ENCODE results near the gene SYT6. TPM values are rescaled to one million over a fixed set of nuclear protein-coding genes. Genes with fewer than 3 reads are reported as not detected.

Gene SYT6
- total RNA-seq, 1 experiment from 2014 or later = 54.2 TPM

DNA sequence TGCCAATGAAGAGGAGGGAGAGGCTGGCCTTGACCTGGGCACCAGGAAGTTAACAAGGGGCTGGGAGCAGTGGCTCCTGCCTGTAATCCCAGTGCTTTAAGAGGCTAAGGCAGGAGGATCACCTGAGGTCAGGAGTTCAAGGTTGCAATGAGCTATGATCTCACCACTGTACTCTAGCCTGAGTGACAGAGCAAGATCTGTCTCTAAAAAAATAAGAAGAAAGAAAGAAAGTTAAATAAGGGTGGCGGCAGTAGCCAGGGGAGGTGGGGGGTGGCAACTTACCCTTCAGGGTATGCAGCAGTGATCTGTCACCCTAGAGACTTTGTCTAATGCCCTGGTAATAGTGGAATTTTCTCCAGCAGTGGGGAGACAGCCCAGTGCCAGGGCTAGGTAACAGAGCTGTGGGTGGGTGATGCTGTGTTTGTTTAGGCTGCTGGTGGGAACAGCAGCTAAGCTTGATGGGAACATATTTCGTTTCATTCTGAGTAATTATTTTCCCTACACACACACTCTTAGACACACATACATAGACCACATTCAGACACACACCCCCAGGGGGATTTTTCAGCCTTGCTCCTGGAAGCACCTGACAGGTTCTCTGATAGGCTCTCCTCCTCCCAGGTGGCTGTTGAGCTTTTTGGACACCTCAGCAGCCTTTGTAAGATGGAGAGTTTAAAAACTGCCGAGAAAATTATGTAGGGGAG is 11.3 kb upstream of the SYT6 start:
- POLR2A ChIA-PET = interaction anchor here (0.8 kb wide), 1 partner anchor 20 kb away, joined by 3 read pairs; no protein-coding TSS in a partner anchor
- no peak overlapping the region for H3K4me3 Mint-ChIP-seq
- TF ChIP-seq GABPB1 (CRISPR knock-in tag; IDR thresholded peaks at IDR 0.05) = no peak
- no peak for TF ChIP-seq JAZF1 (CRISPR knock-in tag; IDR thresholded peaks at IDR 0.05)
- no peak for TF ChIP-seq FOXJ3 (CRISPR knock-in tag; IDR thresholded peaks at IDR 0.05; ENCODE audit: borderline replicate concordance)
- no peak for TF ChIP-seq ZNF263 (CRISPR knock-in tag; IDR thresholded peaks at IDR 0.05; ENCODE audit: low read depth)

DNA sequence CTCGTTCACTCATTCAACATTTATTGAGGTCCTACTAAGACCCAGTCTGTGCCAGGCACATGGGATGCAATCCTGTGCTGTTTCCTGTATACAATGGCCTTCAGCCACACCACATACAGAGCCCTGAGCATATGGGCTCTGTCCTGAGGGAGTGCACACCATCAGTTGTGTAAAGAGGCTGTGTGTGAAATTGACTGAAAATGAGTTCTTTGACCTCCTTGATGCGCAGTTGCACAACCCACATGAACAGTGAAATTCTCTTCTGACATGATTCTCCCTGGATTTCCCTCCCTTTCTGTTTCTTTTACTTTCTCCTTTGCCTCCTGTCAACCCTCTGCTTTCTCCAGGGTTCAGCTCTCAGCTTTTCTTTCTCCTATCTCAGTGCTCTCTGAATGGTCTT is 6.3 kb upstream of the SYT6 start:
- H3K27me3 Mint-ChIP-seq (ENCODE audit: low read depth) = peaks cover 48% of the 10 kb centered on the region
- H3K4me3 Mint-ChIP-seq = no peak overlapping the region
- ATAC-seq (no peak), DNase-seq (ENCODE audit: low spot score) (no peak)
- peaks cover 28% of the 10 kb centered on the region for H3K4me1 Mint-ChIP-seq
- ChIA-PET CTCF (no interaction called here), POLR2A (no interaction called here)
- H3K27ac Mint-ChIP-seq = no peak overlapping the region
- no peaks in the 10 kb centered on the region for H3K9me3 Mint-ChIP-seq
- TF ChIP-seq CBFB (CRISPR knock-in tag; IDR thresholded peaks at IDR 0.05; ENCODE audit: low read depth) (no peak), EMX1 (CRISPR knock-in tag; IDR thresholded peaks at IDR 0.05) (no peak), ZBTB21 (CRISPR knock-in tag; IDR thresholded peaks at IDR 0.05; ENCODE audit: borderline replicate concordance) (no peak), ETV6 (CRISPR knock-in tag; IDR thresholded peaks at IDR 0.05) (no peak), TEAD4 (CRISPR knock-in tag; IDR thresholded peaks at IDR 0.05) (no peak), FOXJ3 (CRISPR knock-in tag; IDR thresholded peaks at IDR 0.05; ENCODE audit: borderline replicate concordance) (no peak), GRHL2 (CRISPR knock-in tag; IDR thresholded peaks at IDR 0.05; ENCODE audit: insufficient replicate concordance, severe bottlenecking) (no peak), NR2C2 (CRISPR knock-in tag; IDR thresholded peaks at IDR 0.05) (no peak), ELF4 (CRISPR knock-in tag; IDR thresholded peaks at IDR 0.05; ENCODE audit: low read depth) (no peak), SOX15 (CRISPR knock-in tag; IDR thresholded peaks at IDR 0.05) (no peak)
- TF ChIP-seq, protein P1, sequence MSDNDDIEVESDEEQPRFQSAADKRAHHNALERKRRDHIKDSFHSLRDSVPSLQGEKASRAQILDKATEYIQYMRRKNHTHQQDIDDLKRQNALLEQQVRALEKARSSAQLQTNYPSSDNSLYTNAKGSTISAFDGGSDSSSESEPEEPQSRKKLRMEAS (CRISPR knock-in tag; IDR thresholded peaks at IDR 0.05) = no peak
- TF ChIP-seq, protein P2, sequence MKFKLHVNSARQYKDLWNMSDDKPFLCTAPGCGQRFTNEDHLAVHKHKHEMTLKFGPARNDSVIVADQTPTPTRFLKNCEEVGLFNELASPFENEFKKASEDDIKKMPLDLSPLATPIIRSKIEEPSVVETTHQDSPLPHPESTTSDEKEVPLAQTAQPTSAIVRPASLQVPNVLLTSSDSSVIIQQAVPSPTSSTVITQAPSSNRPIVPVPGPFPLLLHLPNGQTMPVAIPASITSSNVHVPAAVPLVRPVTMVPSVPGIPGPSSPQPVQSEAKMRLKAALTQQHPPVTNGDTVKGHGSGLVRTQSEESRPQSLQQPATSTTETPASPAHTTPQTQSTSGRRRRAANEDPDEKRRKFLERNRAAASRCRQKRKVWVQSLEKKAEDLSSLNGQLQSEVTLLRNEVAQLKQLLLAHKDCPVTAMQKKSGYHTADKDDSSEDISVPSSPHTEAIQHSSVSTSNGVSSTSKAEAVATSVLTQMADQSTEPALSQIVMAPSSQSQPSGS (CRISPR knock-in tag; IDR thresholded peaks at IDR 0.05; ENCODE audit: borderline replicate concordance, low read depth) = no peak
- TF ChIP-seq, protein P3, sequence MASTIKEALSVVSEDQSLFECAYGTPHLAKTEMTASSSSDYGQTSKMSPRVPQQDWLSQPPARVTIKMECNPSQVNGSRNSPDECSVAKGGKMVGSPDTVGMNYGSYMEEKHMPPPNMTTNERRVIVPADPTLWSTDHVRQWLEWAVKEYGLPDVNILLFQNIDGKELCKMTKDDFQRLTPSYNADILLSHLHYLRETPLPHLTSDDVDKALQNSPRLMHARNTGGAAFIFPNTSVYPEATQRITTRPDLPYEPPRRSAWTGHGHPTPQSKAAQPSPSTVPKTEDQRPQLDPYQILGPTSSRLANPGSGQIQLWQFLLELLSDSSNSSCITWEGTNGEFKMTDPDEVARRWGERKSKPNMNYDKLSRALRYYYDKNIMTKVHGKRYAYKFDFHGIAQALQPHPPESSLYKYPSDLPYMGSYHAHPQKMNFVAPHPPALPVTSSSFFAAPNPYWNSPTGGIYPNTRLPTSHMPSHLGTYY (CRISPR knock-in tag; IDR thresholded peaks at IDR 0.05) = no peak
- TF ChIP-seq, protein P4, sequence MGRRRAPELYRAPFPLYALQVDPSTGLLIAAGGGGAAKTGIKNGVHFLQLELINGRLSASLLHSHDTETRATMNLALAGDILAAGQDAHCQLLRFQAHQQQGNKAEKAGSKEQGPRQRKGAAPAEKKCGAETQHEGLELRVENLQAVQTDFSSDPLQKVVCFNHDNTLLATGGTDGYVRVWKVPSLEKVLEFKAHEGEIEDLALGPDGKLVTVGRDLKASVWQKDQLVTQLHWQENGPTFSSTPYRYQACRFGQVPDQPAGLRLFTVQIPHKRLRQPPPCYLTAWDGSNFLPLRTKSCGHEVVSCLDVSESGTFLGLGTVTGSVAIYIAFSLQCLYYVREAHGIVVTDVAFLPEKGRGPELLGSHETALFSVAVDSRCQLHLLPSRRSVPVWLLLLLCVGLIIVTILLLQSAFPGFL (CRISPR knock-in tag; IDR thresholded peaks at IDR 0.05; ENCODE audit: borderline replicate concordance) = no peak
- TF ChIP-seq, protein P5, sequence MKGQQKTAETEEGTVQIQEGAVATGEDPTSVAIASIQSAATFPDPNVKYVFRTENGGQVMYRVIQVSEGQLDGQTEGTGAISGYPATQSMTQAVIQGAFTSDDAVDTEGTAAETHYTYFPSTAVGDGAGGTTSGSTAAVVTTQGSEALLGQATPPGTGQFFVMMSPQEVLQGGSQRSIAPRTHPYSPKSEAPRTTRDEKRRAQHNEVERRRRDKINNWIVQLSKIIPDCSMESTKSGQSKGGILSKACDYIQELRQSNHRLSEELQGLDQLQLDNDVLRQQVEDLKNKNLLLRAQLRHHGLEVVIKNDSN (CRISPR knock-in tag; IDR thresholded peaks at IDR 0.05) = no peak
- no peaks in the 10 kb centered on the region for H3K36me3 Mint-ChIP-seq

More for the DNA sequence above, 11.3 kb upstream of the SYT6 start:
- ATAC-seq (no peak), DNase-seq (ENCODE audit: low spot score) (no peak)
- no peak overlapping the region for H3K27ac Mint-ChIP-seq
- no peaks in the 10 kb centered on the region for H3K9me3 Mint-ChIP-seq
- peaks cover 6% of the 10 kb centered on the region for H3K4me1 Mint-ChIP-seq
- peaks cover 47% of the 10 kb centered on the region for H3K27me3 Mint-ChIP-seq (ENCODE audit: low read depth)
- CTCF ChIA-PET = interaction anchor here (1.3 to 3.0 kb wide), 2 partner anchors 12 to 188 kb away, joined by 3 to 10 read pairs; partner anchors contain the start of gene SYT6
- no peaks in the 10 kb centered on the region for H3K36me3 Mint-ChIP-seq
